SKM-1 (cell line): ENCODE measurements around the gene SEMA5A.

Experiments
- DNase-seq: peaks from one replicate; lab custom pipeline; 2025; ENCODE audit not compliant: unreplicated experiment; lab: John Stamatoyannopoulos, UW

Gene SEMA5A

DNA sequence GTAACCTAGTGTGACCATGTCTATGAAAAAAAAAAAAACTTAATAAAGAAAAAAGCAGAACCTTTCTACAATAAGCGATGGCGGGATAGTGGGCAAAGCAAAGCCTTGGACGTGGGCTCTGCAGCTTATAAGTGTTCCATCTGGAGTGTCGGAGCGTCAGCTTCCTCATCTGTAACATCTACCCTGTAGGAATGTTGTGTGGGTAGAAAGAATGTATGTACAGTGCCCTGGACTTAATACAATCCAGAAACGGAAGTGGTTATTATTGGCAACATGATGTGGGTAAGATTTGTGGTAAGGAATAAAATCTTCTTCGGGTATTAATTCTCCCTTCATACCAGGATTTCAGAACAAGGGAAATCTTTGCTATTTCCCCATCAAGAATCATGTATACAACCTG, 66.5 kb downstream of the SEMA5A start:
- DNase-seq, result no peak

DNA sequence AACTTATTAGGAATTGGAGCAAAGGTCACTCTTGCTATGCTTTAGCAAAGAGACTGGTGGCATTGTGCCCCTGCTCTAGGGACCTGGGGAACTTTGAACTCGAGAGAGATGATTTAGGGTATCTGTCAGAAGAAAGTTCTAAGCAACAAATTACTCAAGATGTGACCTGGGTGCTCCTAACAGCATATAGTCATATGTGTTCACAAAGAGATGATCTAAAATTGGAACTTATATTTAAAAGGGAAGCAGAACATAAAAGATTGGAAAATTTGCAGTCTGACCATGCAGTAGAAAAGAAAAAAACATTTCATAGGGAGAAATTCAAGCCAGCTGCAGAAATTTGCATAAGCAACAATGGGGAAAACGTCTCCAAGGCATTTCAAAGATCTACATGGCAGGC, 68.3 kb downstream of the SEMA5A start:
- no peak for DNase-seq

DNA sequence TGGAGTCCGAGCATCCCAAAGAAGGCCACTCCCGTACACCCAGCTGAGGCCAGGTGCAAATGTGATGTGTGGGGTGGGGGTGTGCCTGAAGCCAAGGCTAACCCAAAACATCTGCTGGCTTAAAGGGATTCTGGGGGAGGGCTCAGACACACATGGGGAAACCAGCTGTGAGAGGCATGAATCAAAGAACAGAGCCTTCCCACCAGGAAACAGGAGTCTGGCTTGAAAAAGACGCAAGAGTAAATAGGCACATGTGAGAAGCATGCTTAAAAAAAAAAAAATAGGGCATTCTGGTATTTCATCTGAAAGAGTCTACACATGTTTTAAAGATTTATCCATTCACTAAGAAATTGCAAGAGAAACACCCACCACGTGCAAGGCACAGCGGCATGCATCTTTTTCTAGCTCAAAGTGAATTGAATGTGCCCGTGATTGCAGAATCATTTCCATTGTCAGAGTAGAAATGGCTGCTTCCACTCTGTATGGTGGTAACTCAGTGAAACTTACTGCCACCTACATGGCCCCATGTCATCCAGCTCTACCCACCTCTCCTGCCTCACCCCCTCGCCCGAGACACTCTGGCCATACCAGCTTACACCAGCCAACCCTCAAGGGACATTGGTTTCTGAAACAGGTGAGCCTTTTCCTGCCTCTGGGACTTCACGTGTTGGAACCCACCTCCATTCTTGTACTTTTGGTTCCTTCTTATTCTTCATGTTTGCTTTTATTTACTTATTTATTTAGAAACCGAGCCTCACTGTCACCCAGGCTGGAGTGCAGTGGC, 71.5 kb downstream of the SEMA5A start:
- DNase-seq, result no peak

DNA sequence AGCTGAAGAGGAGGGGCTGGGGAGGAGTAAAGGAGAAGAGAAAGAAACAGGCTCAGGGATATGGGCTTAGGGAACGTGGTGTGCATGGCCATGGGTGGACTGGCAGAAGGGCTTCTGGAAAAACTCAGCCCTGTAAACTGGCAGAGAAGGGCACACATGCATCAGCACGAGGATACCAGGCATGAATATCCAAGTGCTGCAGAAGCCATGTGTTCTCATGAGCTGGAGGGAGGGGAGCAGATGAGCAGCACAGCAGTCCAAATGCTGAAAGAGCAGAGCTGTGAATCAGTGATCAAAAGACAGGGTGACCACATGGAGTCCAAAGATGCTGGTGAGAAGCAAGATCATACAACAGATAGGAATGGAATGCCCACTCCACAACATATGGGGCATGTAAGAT, 72.3 kb downstream of the SEMA5A start:
- DNase-seq, result no peak

DNA sequence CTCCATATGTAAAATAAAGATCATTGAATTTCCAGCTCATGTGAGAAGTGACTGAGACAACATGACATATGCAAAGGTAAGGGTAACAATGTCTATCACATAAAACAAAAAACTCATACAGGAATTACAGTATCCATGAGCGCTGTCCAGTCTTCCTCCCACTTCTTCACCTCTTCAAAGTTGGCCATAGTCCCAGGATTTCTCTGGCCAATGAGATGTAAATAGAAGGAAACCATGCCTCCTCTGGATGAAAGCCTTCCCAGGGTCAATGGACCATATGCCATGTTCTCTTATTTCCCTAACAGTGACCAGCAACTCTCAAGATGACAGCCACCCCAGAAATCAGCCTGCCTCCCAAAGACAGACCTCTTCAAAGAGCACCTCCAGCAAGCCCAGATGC, 75.5 kb downstream of the SEMA5A start:
- DNase-seq, result no peak

DNA sequence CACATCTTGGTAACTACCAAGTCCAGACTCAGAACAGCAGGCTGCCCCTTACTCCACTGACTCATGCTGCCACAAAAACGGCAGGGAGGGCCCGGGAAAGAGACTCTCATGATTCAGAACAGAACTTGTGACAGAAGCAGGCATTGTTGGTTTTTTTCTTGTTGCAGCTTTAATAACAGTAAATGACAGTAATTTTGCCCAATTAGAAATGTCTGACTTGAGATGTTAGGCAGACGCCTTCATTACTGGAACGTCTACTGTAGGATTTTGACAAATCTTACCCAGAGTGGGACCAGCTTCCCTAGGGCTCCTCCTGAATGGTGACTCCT, 77.9 kb downstream of the SEMA5A start:
- no peak for DNase-seq

DNA sequence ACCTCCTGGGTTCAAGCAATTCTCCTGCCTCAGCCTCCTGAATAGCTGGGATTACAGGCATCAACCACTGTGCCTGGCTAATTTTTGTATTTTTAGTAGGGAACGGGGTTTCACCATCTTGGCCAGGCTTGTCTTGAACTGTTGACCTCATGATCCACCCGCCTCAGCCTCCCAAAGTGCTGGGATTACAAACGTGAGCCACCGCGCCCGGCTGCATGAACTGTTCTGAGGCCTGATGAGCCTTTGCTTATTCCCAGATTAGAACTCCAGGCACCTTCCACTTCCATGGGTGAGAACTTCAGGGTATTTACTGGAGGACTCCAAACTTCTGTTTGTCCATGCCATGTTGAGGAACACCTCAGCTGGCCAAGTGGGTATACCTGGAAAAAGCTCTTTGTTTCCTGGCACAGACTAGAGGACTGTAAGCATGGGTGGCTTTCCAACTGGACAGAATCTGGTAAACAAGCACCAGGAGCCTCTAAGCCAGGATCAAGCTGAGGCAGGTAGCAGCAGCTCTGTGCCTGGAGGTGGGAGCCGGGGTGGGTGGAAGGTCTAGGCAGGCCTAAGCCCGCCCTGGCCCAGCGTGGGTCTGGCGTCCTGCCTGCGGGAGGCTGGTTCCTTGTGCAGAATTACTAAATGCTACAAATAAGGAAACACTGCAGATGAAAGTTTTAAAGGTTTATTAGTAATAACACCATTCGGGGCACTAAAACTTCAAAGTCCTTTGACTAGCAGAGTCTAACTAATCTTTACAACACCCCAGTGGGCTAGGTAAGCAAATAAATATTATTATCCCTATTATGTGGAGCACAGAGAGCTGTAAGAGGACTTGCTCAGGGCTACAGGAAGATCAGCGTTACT, 78.4 kb downstream of the SEMA5A start:
- no peak for DNase-seq

DNA sequence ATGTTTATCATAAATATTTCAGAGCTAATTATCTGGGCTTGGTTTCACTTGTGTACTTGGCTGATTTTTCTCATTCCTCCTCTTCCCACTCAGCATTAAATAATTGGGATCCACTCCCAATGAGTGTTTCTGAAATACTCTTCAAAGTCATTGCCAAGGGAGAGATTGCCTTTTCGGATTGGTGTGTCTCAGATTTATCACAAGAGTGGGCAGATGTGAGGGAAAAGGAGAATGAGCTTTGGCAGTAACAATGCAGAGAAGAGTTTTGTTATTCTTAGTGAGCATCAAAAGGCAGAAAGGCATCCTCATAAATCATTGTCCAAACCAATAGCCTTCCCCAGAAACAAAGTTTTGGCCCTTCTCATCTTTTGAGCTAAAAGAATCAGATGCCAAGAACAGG, 79.2 kb downstream of the SEMA5A start:
- no peak for DNase-seq

DNA sequence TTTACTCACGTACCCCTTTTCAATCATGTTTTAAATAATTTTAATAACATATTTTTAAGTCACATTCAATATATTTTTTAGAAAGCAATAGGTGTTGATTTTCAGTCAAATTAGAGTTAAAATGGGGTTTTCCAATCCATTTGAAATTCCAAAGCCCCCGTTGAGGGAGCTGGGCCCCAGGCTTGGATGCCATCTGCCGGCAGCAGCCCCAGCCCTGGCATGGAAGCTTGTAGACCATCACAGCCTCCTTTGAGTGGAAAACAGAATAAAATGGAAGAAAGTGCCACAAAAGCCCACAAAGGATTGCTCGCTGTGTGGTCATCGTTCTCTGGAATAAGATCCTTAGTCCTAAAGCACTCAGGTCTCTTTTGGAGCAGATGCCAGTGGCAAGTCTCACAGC, 81.4 kb downstream of the SEMA5A start:
- no peak for DNase-seq

DNA sequence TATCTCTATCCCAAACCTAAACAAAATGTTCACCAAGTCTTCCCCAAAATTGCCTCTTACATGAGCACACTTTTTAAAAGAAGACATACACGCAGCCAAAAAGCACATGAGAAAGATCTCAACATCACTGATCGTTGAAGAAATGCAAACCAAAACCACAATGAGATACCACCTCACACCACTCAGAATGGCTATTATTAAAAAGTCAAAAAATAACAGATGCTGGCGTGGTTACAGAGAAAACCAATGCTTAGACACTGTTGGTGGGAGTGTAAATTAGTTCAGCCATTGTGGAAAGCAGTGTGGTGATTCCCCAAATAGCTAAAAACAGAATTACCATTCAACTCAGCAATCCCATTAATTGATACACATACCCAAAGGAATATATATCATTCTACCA, 83.8 kb downstream of the SEMA5A start:
- no peak for DNase-seq

DNA sequence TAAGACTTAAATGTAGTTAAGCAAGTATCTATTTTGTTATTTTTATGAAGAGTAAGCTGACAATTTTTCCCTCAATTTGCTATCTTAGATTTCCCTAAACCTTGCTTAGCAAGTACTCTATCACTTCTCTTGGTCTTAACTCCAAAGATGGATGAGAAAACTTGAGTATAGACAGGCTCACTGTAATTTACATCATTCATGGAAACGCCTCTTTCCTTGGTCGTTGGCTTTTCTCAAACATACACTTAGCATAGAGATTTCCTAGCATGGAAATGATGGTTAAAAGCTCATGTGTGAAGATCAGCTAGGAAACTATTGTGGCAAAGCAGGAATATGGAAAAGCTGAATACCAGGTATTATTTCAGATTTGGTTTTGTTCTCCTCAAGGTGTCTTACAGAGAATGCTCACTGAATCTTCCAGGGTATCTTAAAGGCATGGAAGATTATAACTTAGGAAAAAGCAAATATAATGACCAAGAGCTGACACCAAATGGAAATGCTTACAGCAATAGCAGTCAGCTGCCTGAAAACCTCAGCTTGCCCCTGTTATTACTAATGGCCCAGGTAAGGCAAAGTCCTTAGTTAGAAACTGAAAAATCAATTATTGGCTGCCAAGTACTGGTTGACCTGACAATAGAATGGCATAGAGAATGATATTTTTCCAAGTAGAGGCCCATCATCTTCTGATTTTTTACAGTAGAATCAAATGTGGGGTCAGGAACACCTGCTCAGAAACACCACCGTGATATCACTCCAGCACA, 84.8 kb downstream of the SEMA5A start:
- no peak for DNase-seq

DNA sequence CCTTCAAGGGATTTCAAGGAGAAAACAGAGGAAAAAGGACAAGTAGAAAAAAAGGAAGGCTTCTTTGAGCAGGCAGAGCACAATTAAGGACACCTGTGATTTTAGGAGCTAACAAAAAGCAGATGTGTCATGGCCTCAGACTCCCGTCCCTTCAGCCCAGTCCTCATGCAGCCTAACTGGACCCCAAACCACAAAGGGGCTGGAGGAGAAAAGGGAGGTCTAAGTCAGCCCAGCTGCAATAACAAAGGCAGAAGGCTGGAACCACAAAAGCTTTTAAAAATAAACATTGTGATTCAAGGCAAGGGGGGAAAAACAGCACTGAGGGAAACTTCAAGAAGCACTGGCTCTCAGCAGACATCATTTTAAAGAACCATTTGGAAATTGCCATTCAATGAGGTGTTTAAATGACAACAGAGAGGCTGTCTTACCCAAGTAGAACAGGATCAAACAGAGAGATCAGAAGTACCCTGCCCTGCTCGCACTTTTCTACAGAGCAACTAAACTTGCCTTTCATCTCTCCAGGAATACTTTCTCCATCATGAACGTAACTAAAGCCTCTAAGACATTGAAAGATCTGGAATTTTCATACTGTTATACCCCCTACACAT, 89.3 kb downstream of the SEMA5A start:
- no peak for DNase-seq

DNA sequence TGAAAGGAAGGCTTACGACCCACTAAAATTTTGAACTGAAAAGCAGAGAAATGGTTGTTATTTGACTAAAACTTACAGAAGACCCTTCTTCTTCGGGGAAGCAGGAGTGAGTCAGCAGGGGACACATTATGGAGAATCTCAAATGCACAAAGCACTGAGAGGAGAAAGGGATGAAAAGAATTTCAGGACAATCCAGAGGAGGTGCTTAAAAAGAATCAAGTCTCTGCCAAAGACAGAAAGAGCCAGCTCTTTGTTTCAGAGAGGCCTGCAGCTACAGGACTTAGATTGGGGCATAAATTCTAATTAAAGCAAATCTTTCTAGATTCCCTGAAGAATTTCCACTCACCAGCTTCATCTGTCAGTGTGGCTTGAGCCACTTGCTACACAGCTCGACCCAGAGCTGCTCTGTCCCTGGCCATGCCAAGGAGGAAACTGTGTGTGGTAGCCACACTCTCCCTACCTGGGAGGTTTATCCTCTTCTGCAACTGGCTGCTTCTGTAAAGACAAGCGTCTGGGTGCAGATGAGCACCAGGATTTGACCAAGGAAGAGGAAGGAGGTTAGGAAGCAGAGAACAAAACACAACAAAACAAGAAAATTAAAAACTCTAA, 89.9 kb downstream of the SEMA5A start:
- no peak for DNase-seq

DNA sequence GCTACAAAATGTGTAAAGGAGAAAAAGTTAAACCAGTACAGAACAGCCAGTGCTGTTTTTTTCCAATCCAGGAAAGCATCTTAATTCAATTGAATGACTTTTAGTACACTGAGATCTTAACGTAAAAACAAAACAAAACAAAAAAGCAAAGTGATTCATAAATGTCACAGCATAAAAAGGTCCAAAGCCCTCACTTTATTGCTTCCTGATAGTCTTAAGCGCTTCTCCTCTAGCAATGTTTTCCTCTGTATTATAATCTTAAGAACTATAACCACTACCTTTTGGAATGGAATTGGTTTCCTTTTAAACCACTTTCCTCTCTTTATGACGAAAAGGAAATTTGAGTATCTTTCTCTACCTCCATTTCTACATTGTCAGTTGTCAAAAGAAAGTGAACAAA, 91.4 kb downstream of the SEMA5A start:
- no peak for DNase-seq

DNA sequence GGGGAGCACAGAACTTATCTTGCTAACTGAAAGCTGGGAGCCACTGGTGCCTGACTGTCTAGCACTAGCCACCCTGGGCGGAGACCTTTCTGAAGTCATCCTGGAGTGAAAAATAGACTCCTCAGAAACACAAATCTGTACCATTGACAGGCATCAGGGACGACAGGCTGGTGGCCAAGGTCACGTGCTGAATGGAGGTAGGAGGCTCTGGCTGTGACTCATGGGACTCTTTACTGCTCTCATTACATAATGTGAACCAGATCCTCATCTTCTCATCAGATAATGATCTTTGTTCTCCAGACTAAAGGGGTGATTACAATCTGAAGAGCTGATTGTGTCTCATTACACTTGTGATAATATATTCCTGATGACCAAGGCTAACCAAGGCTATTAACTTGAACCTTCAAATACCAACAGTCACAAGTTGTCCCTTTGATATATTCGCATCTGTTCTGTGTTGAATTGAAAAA, 91.8 kb downstream of the SEMA5A start:
- DNase-seq, result no peak

DNA sequence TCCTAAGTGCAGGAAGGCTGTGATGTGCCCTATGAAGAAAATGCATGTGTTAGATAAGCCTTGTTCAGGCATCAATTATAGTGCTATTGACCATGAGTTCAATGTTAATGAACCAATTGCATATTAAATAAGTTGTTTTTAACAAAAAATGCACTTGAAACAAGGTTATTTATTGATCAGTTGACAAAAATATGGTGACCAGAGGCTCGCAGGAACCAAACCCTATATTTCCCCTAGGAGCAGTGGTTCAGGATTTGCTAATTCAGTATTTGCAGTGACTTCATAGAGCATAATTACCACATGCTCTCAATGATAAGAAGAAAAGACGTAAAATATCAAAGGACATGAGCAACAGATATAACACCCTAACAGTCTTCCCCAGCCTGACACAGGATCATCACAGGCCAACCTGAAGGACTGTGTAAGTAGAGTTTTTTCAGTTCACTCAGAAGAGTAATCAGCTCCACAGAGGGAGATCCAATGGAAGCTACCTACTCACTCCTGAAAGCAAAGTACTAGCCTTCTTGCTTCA, 92.3 kb downstream of the SEMA5A start:
- no peak for DNase-seq

DNA sequence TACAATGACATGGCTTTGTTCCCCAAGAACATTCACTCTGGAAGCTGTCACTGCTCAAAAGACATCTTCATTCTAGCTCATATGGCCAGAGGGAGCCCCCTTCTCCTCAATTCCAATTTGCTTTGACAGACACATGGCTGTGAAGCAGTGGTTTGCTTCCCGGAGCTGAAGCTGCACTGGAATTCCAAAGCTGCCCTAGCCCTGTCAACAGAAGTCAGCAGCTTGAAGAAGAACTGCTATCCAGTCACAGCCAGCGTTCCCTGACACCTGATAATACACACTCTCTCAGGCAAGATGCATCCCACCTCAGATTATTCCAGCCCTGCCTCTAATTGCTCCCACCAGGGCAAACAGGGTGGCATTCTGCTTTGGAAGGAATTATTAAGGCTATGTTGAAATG, 93.7 kb downstream of the SEMA5A start:
- no peak for DNase-seq

DNA sequence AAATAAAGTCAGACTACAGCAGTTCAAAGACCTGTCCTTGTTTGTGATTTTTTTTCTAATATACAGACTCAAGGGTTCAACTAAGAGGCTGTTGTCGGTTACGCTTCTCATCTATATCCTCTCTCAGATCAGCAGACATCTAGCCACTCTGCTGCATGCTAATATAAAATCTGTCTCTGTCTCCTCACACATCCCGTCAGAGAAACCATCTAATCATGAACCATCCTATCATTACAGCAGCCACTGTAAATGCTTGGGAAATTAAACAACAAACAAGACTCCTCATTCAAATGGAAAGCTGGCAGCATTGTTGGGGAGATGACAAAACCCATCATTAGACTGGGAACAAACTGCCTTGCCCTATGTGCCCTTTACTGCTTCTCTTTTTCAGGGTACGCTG, 94.8 kb downstream of the SEMA5A start:
- no peak for DNase-seq

DNA sequence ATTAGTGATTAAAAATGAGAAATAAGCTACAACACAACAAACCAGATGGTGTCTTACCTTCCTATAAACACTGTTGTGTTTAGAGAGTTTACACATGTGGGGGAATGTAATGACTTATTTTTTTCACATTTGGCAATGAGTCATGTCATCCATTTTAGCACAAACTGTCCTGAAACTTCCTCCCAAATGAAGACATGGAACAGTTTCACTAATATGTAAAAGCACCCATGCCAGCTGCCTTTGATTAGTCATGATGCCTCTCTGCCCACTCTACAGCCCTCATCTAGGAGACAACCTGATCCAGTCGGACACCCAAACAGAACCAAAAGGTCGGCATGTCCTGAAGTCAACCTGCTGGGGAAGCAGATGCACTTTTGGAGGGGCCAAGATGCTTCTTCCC, 98.2 kb downstream of the SEMA5A start:
- DNase-seq, result no peak

DNA sequence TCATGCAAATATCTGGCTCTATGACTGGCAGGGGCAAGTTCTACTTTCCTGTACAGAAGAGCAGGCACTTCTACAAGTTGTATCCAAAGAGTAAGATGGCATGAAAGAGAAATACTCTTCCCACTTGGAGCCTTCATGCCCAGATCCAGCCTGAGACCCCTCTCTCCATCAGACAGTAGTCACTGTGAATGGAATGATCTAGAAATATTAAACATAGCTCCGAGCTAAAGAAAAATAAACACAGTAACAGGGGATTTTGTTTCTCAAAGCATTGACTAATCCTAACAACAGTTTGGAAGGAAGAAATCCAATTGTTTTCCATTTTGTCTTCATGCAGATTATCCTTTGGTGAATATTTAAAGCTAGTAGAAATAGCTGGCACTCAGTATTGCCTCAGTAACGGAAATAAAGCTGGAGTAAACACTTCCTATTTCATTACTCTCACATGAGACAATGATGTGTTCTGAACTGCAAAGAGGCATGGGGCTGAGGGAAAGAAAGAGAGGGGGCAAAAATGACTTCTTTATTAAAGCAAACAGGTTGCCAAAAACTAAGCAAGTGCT, 100.0 kb downstream of the SEMA5A start:
- no peak for DNase-seq
